Right lobe of liver (tissue), 6 donors: ENCODE data around the gene PCDHGA11. TPM values are rescaled to one million over a fixed set of nuclear protein-coding genes. Genes with fewer than 3 reads are reported as not detected.
"Not testable (repeated sequence)": the region's sequence is repeated elsewhere in the genome, so short reads cannot be mapped to it uniquely, and the experiment has no call there.

Experiments
- ATAC-seq, 4 donors: fragments of 200-7000 bp; cut with Tn5 transposase; one replicate each; pipeline ENCODE4 v1.9.1; 2020; ENCODE audit warnings: mild to moderate bottlenecking in 4 of 4, moderate library complexity in 4 of 4
- DNase-seq, 3 donors: peaks; one replicate each; pipeline ENCODE4 v3.0.0-alpha.2; 2020
- H3K27ac ChIP-seq, 3 donors: fragments of 200-600 bp; one replicate each; pipeline ENCODE4 v1.8.0; 2022
- H3K27me3 ChIP-seq, 2 donors: fragments of 200-600 bp; one replicate each; pipeline ENCODE4 v1.8.0; 2022
- H3K36me3 ChIP-seq, 4 donors: fragments of 200-600 bp; sonication (generic) in 1 of 4; one replicate each; pipeline versions ENCODE4 v1.5.1 to v1.8.0; 2017 to 2022; ENCODE audit warnings: control low read depth in 1 of 4
- H3K4me1 ChIP-seq, 4 donors: fragments of 200-600 bp; sonication (generic) in 1 of 4; one replicate each; pipeline versions ENCODE4 v1.5.1 to v1.8.0; 2017 to 2022; ENCODE audit warnings: control low read depth in 1 of 4
- H3K4me3 ChIP-seq, 3 donors: fragments of 200-600 bp; one replicate each; pipeline ENCODE4 v1.8.0; 2022
- H3K9me3 ChIP-seq, 4 donors: fragments of 200-600 bp; sonication (generic) in 1 of 4; one replicate each; pipeline versions ENCODE4 v1.5.1 to v1.8.0; 2017 to 2022; ENCODE audit warnings: control low read depth in 1 of 4
- CTCF ChIP-seq, 4 donors: fragments of 200-600 bp in 3 of 4; fragments of 450-650 bp in 1 of 4; IDR thresholded peaks; one replicate each; pipeline versions ENCODE4 v1.5.1 to v1.8.0; 2016 to 2022; ENCODE audit warnings: antibody characterized with exemption in 4 of 4, mild to moderate bottlenecking in 2 of 4
- POLR2A ChIP-seq: fragments of 450-650 bp; IDR thresholded peaks from one replicate; pipeline ENCODE4 v1.6.1; 2017; ENCODE audit warnings: antibody characterized with exemption, mild to moderate bottlenecking
- WGBS: methylation state at CpG from one replicate; pipeline ENCODE4 v1.1.6; 2018; ENCODE audit warnings: low coverage, low lambda C conversion rate; ENCODE audit not compliant: insufficient coverage; ENCODE audit errors: missing lambda C conversion rate; 5-methylcytosine and 5-hydroxymethylcytosine counted together
- intact Hi-C, 2 donors: fragments of 100-400 bp; cut with DNase I; formaldehyde crosslinking; loops; one replicate each; pipeline versions ENCODE4 v1.11.2 to v1.14.1; 2022
- total RNA-seq, 6 experiments: library from RNA; depleted of rRNA in 2 of 6; stranded (reverse); fragments of >200 nt in 2 of 6; fragmentation: NEBNext Ultra II Directional in 3 of 6; extraction: Animal tissue kit (Norgen Biotek cat#: 25700) in 3 of 6; gene quantifications; one replicate each; pipeline versions ENCODE4 v1.1.0 to v1.2.4, GENCODE V29; 2016 to 2023
- donor health status: DM: no; HTN: yes; CAD: no.
- donor health status: DM: no; HTN: no; CAD: no.
- donor health status: DM: no; HTN: no; CAD: no.
- donor health status: DM: no; HTN: yes; CAD: no.
- donor health status: DM: no; HTN: yes; CAD: no.

PCDHGA11 gene
- total RNA-seq, 6 experiments from 2014 or later = 0.81 to 1.7 (median 1.1) TPM

GRCh38 chr5:141430332-141431113 lies 9.7 kb downstream of the PCDHGA11 start, which contains the start of gene PCDHGA12:
Gene PCDHGA12 (plus strand): TSS chr5:141430507. CDS start chr5:141430760, 253 bp downstream.
- Histone ChIP-seq H3K4me1 (no peaks in the 10 kb centered on the region), H3K36me3 (no peaks in the 10 kb centered on the region), H3K27me3 (no peaks in the 10 kb centered on the region), H3K27ac (no peak within 1 kb of the TSS), H3K4me3 (peak within 1 kb of the TSS in 2 of 3 donors; percentile 0 to 24), H3K9me3 (peaks cover 0 to 7% (median 6%) of the 10 kb centered on the region in 4 donors)
- DNase-seq (no peak), ATAC-seq (peak; percentile 63 to 90 (median 82))
- intact Hi-C loops = no loop called here
- WGBS = 12% methylated on average over 32 of the region's 33 CpGs
- TF ChIP-seq CTCF (IDR thresholded peaks at IDR 0.05) (peak; percentile 12 to 39 (median 36)), POLR2A (no peak)

GRCh38 chr5:141431286-141431685 lies 10.4 kb downstream of the PCDHGA11 start:
- H3K4me1 ChIP-seq = no peaks in the 10 kb centered on the region
- peaks cover 0 to 7% (median 6%) of the 10 kb centered on the region in 4 donors for H3K9me3 ChIP-seq
- no peak for TF ChIP-seq POLR2A
- no peak for TF ChIP-seq CTCF (IDR thresholded peaks at IDR 0.05)
- 16% methylated on average over 5 of the region's 37 CpGs for WGBS
- ATAC-seq = peak in 1 of 4 donors; percentile 32
- H3K36me3 ChIP-seq = no peaks in the 10 kb centered on the region
- H3K4me3 ChIP-seq = peak overlapping the region in 2 of 3 donors; percentile 0 to 24
- intact Hi-C loops = no loop called here
- DNase-seq = no peak
- H3K27me3 ChIP-seq = no peaks in the 10 kb centered on the region
- no peak overlapping the region for H3K27ac ChIP-seq

- H3K27ac ChIP-seq, ATAC-seq, H3K27me3 ChIP-seq, H3K4me1 ChIP-seq, DNase-seq, intact Hi-C loops, H3K9me3 ChIP-seq, H3K36me3 ChIP-seq, H3K4me3 ChIP-seq: not testable (repeated sequence)
- WGBS = no CpG with 5 or more reads among the region's 38 CpGs
Measured at GRCh38 chr5:141432308-141432707, 11.5 kb downstream of the PCDHGA11 start.

- H3K36me3 ChIP-seq, DNase-seq, H3K4me3 ChIP-seq, intact Hi-C loops, H3K27ac ChIP-seq, ATAC-seq, H3K9me3 ChIP-seq, H3K27me3 ChIP-seq, H3K4me1 ChIP-seq: not testable (repeated sequence)
- 46% methylated on average over 11 of the region's 29 CpGs for WGBS
Measured at GRCh38 chr5:141432726-141433125, 11.9 kb downstream of the PCDHGA11 start.

GRCh38 chr5:141434006-141434405 lies 13.2 kb downstream of the PCDHGA11 start:
- H3K9me3 ChIP-seq = peaks cover 0 to 7% (median 2%) of the 10 kb centered on the region in 4 donors

More at GRCh38 chr5:141434006-141434405, 13.2 kb downstream of the PCDHGA11 start:
- Histone ChIP-seq H3K27ac (no peak overlapping the region), H3K4me3 (no peak overlapping the region), H3K36me3 (no peaks in the 10 kb centered on the region), H3K27me3 (no peaks in the 10 kb centered on the region), H3K4me1 (no peaks in the 10 kb centered on the region)
- DNase-seq (no peak), ATAC-seq (no peak)
- TF ChIP-seq CTCF (IDR thresholded peaks at IDR 0.05) = no peak
- no peak for TF ChIP-seq POLR2A
- WGBS = 46% methylated on average over 2 of the region's 2 CpGs
- intact Hi-C loops = no loop called here
